Measurements from ENCODE around the gene PNPO.

Gene PNPO

DNA sequence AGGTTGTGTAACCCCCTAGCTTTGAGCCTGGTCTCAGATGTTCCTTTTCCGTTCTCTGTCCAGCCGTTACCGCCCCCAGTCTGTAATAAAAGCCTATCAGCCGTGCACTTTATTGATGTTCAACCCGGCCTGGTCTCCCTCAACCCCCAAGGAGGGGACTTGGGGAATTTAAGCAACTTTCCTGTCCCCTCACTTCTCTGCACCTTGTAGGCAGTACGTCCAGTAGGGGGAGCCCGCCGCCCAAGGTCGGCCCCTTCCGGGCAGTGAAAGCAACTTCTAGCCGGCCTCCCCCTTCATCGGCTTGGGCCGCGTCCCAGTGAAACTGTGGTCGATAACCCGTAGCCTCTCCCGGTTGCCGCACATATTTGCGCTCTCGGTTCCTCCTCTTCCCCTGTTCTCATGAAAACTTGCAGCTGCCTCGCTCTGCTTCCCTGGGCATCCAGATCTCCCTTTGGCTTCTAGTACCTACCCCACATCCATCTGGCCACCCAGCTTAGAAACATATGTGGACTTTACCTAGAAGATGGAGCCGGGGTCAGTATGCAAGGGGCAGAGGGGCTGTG, 7.9 kb downstream of the PNPO start:
- peaks cover 83% of the 10 kb centered on the region for H3K4me1 Mint-ChIP-seq (ENCODE audit: low read depth)

DNA sequence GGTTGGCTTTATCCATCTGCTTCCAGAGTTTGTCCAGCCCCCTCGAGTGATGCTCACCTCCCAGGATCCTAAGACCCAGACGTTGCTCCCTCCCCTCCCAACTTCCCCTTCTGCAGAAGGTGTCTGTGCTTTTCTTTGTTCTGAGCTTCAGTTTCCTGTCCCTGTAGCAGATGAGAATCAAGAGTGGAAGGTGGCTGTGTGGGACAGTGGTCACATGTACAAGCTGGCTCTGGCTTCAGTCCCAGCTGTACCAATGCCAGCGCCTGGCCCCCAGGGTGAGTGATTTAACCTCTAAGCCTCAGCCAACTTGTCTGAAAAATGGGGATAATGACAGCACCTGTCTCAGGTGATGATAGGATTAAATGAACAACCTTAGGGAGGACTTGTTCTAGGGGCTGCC, 8.6 kb downstream of the PNPO start:
- no peaks in the 10 kb centered on the region for H3K27me3 Mint-ChIP-seq
- H3K4me3 Mint-ChIP-seq = no peak overlapping the region
- peaks cover 77% of the 10 kb centered on the region for H3K4me1 Mint-ChIP-seq (ENCODE audit: low read depth)
- H3K9me3 Mint-ChIP-seq = no peaks in the 10 kb centered on the region
- H3K36me3 Mint-ChIP-seq (ENCODE audit: low read depth) = peaks cover 52% of the 10 kb centered on the region
- peak overlapping the region; percentile 67 for H3K27ac Mint-ChIP-seq
- intact Hi-C loops (cut with micrococcal nuclease) = loop anchor here (1.0 kb wide), 2 partner anchors 20 to 68 kb away; no protein-coding TSS in a partner anchor

More for the DNA sequence above, 7.9 kb downstream of the PNPO start:
- Mint-ChIP-seq H3K4me3 (peak overlapping the region; percentile 51), H3K27ac (peak overlapping the region; percentile 67), H3K27me3 (no peaks in the 10 kb centered on the region), H3K9me3 (no peaks in the 10 kb centered on the region), H3K36me3 (ENCODE audit: low read depth) (peaks cover 58% of the 10 kb centered on the region)
- intact Hi-C loops (cut with micrococcal nuclease) = loop anchor here (1.0 kb wide), 2 partner anchors 21 to 69 kb away; no protein-coding TSS in a partner anchor

DNA sequence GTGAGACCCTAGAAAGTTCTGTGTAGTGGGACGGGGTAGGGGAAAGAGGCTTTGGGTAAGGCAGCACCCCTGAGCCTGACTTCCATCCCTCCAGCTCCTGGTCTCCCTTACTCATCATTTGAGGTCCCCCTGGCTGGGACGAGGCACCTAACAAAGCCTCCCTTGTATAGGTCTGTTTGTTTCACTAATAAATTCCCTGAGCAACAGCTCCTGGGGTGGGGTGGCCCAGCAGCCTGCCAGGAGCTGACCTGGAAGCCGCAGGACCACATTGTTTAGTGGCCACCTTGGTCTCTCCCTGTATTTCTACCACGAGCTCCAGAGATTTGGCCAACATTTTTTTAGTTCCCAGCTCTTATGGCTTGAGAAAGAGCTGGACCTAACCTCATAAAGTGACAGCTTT, 9.1 kb downstream of the PNPO start:
- peak overlapping the region; percentile 67 for H3K27ac Mint-ChIP-seq
- H3K9me3 Mint-ChIP-seq = no peaks in the 10 kb centered on the region
- intact Hi-C loops (cut with micrococcal nuclease) = no loop called here
- no peaks in the 10 kb centered on the region for H3K27me3 Mint-ChIP-seq
- H3K36me3 Mint-ChIP-seq (ENCODE audit: low read depth) = peaks cover 47% of the 10 kb centered on the region
- H3K4me1 Mint-ChIP-seq (ENCODE audit: low read depth) = peaks cover 72% of the 10 kb centered on the region
- H3K4me3 Mint-ChIP-seq = no peak overlapping the region

DNA sequence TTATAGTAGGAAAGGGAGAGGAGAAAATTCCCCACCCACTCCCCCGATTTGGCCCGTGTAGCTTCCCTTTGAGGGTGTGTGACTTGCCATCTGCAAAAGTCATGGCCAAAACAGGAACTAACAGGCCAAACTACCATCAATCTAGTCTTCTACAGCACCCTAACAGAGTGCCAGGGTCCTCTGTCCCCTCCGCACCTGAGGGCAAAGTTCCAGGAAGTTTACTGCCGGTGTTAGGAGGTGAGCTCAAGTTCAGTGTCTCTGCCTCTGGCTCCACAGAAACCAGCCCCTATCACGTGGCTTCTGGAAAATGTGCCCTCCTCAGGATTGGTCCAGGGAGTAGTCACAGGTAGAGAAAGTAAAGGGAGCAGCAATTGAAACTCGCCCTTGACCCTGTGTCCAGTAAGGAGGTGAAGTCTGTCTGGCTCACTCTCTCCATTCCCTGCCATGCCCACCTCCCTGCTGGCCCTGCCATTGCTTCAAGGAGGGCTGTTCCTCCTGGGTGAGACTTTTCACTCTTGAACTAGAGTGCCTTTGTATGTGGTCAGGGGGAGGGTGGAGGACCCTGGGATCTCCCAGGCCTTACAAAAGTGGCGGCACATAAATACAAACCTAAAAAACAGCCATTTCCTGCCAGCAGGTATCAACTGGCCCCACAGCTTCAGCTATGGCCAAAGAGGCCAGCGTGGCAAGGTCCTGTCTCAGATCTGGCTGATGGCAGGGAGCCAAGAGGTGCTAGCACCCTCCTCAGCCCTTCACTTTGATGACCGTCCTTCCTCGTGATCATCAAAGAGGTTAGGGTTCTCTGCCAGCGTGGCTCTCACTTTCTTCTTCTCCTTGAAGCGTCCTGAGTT, 11.0 kb downstream of the PNPO start:
- H3K9me3 Mint-ChIP-seq = no peaks in the 10 kb centered on the region
- H3K4me1 Mint-ChIP-seq (ENCODE audit: low read depth) = peaks cover 52% of the 10 kb centered on the region
- peaks cover 29% of the 10 kb centered on the region for H3K36me3 Mint-ChIP-seq (ENCODE audit: low read depth)
- H3K4me3 Mint-ChIP-seq = no peak overlapping the region
- H3K27me3 Mint-ChIP-seq = no peaks in the 10 kb centered on the region
- peak overlapping the region; percentile 61 for H3K27ac Mint-ChIP-seq
- intact Hi-C loops (cut with micrococcal nuclease) = no loop called here

DNA sequence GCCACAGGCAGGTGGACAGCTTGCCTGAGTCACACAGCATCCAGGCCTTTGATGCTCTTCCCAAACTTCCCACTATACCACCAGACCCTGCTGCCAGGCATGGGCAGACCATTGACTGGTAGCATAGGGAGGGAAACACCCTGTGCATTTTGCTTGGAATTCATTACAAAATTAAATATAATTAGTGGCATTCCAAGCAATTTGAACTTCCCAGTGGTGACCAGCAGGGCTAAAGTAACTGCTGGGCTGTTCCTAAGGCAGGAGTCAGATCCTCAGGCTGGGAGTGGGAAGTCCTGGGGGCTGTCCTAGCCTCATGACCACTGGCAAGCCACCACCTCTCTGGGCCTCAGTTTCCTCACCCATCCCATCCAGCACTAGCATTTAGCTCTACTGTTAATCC, 12.5 kb downstream of the PNPO start:
- no peak overlapping the region for H3K4me3 Mint-ChIP-seq
- H3K27me3 Mint-ChIP-seq = no peaks in the 10 kb centered on the region
- no peak overlapping the region for H3K27ac Mint-ChIP-seq
- H3K4me1 Mint-ChIP-seq (ENCODE audit: low read depth) = peaks cover 42% of the 10 kb centered on the region
- H3K36me3 Mint-ChIP-seq (ENCODE audit: low read depth) = peaks cover 16% of the 10 kb centered on the region
- intact Hi-C loops (cut with micrococcal nuclease) = no loop called here
- H3K9me3 Mint-ChIP-seq = no peaks in the 10 kb centered on the region

DNA sequence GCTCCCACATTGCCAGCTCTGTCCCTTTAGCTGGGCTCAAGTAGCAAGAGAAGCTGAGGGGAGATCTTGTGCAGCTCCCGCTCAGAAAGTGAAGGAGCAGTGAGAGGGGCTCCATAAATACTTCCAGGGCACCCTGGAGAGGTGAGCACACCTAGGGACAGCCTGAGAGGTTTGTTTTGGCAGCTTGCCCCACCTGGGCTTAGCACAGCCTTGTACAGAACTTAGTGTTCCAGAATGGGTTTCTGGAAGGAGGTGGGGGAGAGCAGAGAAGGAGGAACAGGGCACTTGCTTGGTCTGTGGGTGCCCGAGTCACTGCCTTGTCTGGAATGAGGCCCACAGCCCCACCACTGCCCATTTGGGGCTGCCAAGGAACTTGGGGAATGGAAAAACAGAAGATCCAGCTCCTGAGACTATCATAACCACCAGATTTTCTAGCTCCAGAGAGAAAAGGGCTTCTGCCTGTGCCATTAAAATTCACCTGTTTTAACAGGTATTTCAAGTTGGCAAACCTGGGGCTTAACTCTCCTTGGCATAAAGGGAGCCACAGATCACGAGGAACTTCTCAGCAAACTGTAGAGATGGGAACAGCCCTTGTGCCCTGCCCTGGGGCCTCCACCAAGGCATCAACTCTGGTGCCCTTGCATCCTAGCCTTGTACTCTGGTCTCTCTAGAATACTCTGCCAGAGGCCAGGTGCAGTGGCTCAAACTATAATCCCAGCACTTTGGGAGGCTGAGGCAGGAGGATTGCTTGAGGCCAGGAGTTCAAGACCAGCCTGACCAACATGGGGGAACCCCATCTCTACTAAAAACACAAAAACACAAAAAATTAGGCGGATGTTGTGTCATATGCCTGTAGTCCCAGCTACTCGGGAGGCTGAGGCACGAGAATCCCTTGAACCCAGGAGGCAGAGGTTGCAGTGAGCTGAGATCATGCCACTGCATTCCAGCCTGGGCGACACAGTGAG, 14.4 kb downstream of the PNPO start:
- peaks cover 10% of the 10 kb centered on the region for H3K36me3 Mint-ChIP-seq (ENCODE audit: low read depth)
- no peak overlapping the region for H3K4me3 Mint-ChIP-seq
- no peaks in the 10 kb centered on the region for H3K9me3 Mint-ChIP-seq
- H3K4me1 Mint-ChIP-seq (ENCODE audit: low read depth) = peaks cover 23% of the 10 kb centered on the region
- H3K27me3 Mint-ChIP-seq = peaks cover 1% of the 10 kb centered on the region
- intact Hi-C loops (cut with micrococcal nuclease) = no loop called here
- no peak overlapping the region for H3K27ac Mint-ChIP-seq

DNA sequence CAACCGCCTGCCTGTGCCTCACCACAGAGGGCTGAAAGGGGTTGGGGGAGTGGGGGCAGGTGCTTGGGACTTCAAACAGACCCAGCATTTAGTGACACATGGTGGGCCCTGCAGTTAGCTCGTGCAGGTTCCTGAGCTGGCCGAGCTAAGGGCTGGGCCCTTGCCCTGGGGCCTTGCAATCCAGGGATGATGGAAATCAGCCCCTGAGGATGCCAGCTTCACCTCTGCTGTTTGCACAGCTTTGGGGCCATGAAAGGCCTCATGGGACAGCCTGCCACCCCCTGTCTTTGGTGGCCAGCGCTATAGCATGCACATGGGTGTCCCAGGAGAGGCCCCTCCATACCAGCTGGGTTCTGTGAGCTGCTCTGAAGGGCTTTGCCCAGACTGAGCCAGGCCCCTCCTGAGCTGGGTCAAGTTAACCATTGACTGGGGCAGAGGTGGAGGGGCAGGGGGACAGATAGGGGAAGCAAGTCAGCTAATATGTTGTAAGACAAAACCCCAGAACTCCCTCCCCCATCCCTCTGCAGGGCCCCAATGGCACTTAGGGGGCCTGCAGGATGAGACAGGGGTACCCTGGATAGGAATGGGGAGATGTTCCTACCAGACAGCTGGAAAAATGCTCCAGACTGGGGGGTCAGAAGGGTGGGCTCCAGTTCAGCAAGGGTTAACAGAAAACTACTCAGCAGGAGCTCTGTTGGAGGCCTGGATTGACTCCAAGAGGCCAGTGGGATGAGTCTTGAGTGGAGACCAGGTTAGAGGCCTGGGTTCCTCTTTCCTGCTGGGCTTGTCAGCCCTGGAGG, 15.6 kb downstream of the PNPO start:
- peaks cover 11% of the 10 kb centered on the region for H3K4me1 Mint-ChIP-seq (ENCODE audit: low read depth)
- peaks cover 1% of the 10 kb centered on the region for H3K27me3 Mint-ChIP-seq
- no peaks in the 10 kb centered on the region for H3K9me3 Mint-ChIP-seq
- no peak overlapping the region for H3K4me3 Mint-ChIP-seq
- no peak overlapping the region for H3K27ac Mint-ChIP-seq
- H3K36me3 Mint-ChIP-seq (ENCODE audit: low read depth) = peaks cover 10% of the 10 kb centered on the region
- intact Hi-C loops (cut with micrococcal nuclease) = no loop called here

DNA sequence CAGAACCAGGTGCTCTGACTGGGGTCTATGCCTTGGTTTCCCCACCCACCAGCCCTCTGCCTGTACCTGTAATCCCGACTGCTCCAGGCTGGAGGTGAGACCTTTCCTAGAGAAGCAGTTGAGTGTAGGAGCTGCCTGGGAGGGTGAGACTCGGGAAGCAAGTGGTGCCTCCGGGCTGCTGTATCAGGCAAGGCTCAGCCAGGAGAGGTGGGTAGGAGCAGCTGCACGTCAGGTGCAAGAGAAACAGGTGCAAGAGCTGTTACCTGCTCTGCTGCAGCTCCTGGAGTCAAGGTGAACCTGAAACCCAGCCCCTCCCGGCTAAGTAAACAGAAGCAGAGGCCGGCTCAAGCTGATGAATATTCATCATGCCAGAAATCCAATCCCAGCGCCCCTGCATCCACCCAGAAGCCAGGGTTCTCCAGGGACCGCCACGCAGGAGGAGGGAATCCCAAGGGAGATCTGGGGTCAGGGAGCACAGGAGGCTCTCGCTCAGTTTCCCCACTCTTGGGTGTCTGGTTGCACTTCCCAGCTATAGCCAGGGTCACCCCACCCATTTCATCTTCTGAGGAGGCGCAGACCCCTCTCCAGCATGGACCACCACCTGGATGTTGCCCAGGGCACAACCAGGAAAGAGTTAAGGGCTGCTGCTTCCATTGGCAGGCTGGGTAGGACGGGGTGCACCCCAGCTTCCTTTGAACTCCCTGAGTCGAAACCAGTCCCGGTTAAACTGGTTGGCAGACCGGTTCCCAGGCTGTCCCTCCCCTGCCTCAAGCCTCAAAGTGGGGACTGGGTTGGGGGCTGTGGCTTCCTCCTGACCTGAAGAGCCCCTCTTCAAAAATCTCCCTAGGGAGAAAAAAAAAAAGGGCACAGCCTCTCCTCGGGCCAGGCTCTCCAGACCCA, 16.5 kb downstream of the PNPO start, which contains the start of gene PRR15L:
Gene PRR15L, minus strand, starts transcription at position 293 of the 900 bp plus-strand sequence. CDS start 4,649 bp downstream, outside the sequence.
- H3K27ac Mint-ChIP-seq = no peak within 1 kb of the TSS
- no peaks in the 10 kb centered on the region for H3K9me3 Mint-ChIP-seq
- peaks cover 3% of the 10 kb centered on the region for H3K4me1 Mint-ChIP-seq (ENCODE audit: low read depth)
- peaks cover 4% of the 10 kb centered on the region for H3K36me3 Mint-ChIP-seq (ENCODE audit: low read depth)
- intact Hi-C loops (cut with micrococcal nuclease) = no loop called here
- H3K4me3 Mint-ChIP-seq = no peak within 1 kb of the TSS
- peaks cover 1% of the 10 kb centered on the region for H3K27me3 Mint-ChIP-seq

DNA sequence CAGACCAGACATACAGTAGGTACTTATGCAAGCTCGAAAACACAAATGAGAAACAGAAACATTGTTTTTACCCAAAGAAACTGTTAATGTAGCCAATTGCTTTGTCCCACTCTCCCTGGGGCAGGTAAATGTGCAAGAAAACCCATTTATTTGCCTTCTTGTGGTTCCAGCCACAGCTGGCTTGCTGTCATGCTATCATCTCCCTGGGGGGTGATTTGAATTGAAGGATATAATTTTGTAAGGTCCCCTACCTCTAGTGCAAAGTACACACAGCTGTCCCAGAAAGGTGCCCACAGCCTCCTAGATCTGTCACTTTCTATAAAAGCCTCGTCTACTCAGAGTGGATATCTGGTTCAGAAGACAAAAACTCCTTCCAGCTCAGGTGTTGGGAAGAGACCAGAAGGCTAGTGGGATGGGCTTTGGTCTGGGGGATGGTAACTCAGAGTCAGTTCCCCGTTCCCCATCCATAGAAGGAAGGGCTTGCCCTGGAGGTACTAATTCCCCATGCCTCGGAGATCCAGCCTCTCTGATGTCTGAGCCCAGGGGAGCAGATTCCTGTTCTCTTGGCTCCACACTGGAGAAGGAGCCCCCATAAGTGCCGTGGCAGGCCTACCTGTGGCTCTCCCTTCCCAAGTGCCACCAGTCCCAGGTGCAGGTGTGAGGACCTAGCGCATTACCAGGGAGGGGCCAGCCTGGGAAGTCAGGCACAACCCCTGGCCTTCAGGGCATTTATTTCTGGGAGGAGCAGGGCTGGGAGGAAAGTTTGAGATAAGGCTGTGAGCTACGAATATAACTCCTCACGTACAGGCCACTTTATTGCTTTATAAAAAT, 18.7 kb downstream of the PNPO start:
- no peak overlapping the region for H3K4me3 Mint-ChIP-seq
- H3K27me3 Mint-ChIP-seq = peaks cover 1% of the 10 kb centered on the region
- no peaks in the 10 kb centered on the region for H3K9me3 Mint-ChIP-seq
- intact Hi-C loops (cut with micrococcal nuclease) = no loop called here
- H3K36me3 Mint-ChIP-seq (ENCODE audit: low read depth) = no peaks in the 10 kb centered on the region
- H3K4me1 Mint-ChIP-seq (ENCODE audit: low read depth) = no peaks in the 10 kb centered on the region
- peak overlapping the region; percentile 7 for H3K27ac Mint-ChIP-seq

DNA sequence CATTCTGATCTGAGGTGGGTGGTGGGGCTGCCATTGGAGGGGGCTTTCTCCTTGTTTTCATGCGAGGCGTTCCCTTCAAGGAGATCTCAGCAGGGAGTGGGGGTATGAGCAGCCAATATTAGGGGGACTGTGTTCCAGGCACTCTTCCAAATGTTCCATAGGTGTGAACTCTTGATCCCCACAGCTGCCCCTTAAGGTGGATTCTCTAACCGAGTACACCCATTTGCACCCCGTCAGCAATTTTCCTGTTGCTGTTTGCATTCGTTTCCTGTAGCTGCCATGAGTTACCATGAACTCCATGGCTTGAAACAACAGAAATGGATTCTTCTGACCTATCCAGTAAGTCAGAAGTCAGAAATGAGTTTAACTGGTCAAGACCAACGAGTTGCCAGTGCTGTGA, 20.0 kb downstream of the PNPO start:
- peaks cover 5% of the 10 kb centered on the region for H3K4me1 Mint-ChIP-seq (ENCODE audit: low read depth)
- H3K4me3 Mint-ChIP-seq = no peak overlapping the region
- H3K9me3 Mint-ChIP-seq = no peaks in the 10 kb centered on the region
- intact Hi-C loops (cut with micrococcal nuclease) = no loop called here
- H3K36me3 Mint-ChIP-seq (ENCODE audit: low read depth) = no peaks in the 10 kb centered on the region
- H3K27me3 Mint-ChIP-seq = peaks cover 1% of the 10 kb centered on the region
- H3K27ac Mint-ChIP-seq = no peak overlapping the region

DNA sequence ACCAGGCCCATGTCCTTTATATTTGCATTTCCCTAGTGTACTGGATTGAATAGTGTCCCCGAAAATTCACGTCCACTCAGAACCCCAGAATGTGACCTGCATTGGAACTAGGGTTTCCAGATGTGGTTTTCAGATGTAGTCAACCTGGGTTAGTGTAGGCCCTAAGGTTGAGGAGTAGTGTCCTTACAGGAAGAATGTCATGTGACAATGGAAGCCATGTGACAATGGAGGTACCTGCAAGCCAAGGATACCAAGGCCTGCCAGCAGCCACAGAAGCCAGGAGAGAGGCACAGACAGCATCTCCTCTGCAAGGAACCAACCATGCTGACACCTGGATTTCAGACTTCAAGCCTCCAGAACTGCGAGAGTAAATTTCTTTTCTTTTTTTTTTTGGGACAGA, 21.5 kb downstream of the PNPO start:
- intact Hi-C loops (cut with micrococcal nuclease) = no loop called here
- peaks cover 5% of the 10 kb centered on the region for H3K4me1 Mint-ChIP-seq (ENCODE audit: low read depth)
- H3K27me3 Mint-ChIP-seq = peaks cover 1% of the 10 kb centered on the region
- no peaks in the 10 kb centered on the region for H3K9me3 Mint-ChIP-seq
- no peaks in the 10 kb centered on the region for H3K36me3 Mint-ChIP-seq (ENCODE audit: low read depth)
- no peak overlapping the region for H3K4me3 Mint-ChIP-seq
- no peak overlapping the region for H3K27ac Mint-ChIP-seq

DNA sequence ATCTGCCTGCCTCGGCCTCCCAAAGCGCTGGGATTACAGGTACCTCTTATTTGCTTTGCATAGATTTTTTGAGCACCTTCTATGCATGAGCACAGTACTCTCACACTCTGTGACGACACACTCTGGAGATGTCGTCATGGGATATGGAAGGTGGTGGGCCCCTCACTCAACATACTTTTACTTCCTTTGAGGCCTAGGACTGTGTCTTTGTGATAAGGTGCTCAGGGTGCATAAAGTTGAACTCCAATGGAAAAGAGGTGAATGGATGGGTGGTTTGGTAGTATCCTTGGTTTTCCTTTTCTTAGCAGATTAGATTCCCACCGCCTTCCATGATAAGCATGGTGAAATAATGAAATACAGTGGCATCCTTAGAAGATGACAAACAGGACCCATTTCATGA, 23.5 kb downstream of the PNPO start:
- Mint-ChIP-seq H3K4me3 (no peak overlapping the region), H3K27ac (no peak overlapping the region), H3K9me3 (no peaks in the 10 kb centered on the region), H3K36me3 (ENCODE audit: low read depth) (no peaks in the 10 kb centered on the region), H3K4me1 (ENCODE audit: low read depth) (peaks cover 8% of the 10 kb centered on the region), H3K27me3 (no peaks in the 10 kb centered on the region)
- intact Hi-C loops (cut with micrococcal nuclease) = no loop called here
